Activated naive CD4-positive, alpha-beta T cell treated with anti-CD3 and anti-CD28 coated beads, Interleukin-2, amount 10 ng/mL, durations not matched to agents 7 days and 5 days (primary cell): ENCODE data around the gene HSPBAP1.

ENCODE experiments used
- CTCF ChIA-PET: fragments of 350-600 bp; sonication (Branson Sonifier 250); formaldehyde crosslinking; loops from one replicate; lab custom pipeline; 2021; ENCODE audit warnings: antibody characterized with exemption; lab: Charles Lee
- DNase-seq: peaks from one replicate; pipeline ENCODE4 v3.0.0-alpha.2; 2020
- H3K27ac Mint-ChIP-seq: one replicate; pipeline ENCODE4 v1.8.0; 2021; ENCODE audit warnings: mild to moderate bottlenecking, moderate library complexity, mixed read lengths
- H3K27me3 Mint-ChIP-seq: one replicate; pipeline ENCODE4 v1.8.0; 2021; ENCODE audit warnings: mild to moderate bottlenecking, mixed read lengths
- H3K36me3 Mint-ChIP-seq: one replicate; pipeline ENCODE4 v1.8.0; 2021; ENCODE audit warnings: mixed read lengths
- H3K4me1 Mint-ChIP-seq: one replicate; pipeline ENCODE4 v1.8.0; 2021; ENCODE audit warnings: mixed read lengths
- H3K4me3 Mint-ChIP-seq: one replicate; pipeline ENCODE4 v1.8.0; 2021; ENCODE audit warnings: mild to moderate bottlenecking, moderate library complexity, mixed read lengths
- H3K9me3 Mint-ChIP-seq: one replicate; pipeline ENCODE4 v1.8.0; 2021; ENCODE audit warnings: mixed read lengths

The HSPBAP1 gene

GRCh38 chr3:122700193-122700592 lies 93.4 kb downstream of the HSPBAP1 start:
- CTCF ChIA-PET = interaction anchor here (1.0 to 1.8 kb wide), 3 partner anchors 12 to 21 kb away, joined by 3 to 6 read pairs (median 3); no protein-coding TSS in a partner anchor
- no peak for DNase-seq
- peaks cover 12% of the 10 kb centered on the region for H3K4me1 Mint-ChIP-seq
- H3K9me3 Mint-ChIP-seq = no peaks in the 10 kb centered on the region
- H3K4me3 Mint-ChIP-seq = no peak overlapping the region
- H3K36me3 Mint-ChIP-seq = peaks cover 78% of the 10 kb centered on the region
- no peaks in the 10 kb centered on the region for H3K27me3 Mint-ChIP-seq
- no peak overlapping the region for H3K27ac Mint-ChIP-seq

DNA sequence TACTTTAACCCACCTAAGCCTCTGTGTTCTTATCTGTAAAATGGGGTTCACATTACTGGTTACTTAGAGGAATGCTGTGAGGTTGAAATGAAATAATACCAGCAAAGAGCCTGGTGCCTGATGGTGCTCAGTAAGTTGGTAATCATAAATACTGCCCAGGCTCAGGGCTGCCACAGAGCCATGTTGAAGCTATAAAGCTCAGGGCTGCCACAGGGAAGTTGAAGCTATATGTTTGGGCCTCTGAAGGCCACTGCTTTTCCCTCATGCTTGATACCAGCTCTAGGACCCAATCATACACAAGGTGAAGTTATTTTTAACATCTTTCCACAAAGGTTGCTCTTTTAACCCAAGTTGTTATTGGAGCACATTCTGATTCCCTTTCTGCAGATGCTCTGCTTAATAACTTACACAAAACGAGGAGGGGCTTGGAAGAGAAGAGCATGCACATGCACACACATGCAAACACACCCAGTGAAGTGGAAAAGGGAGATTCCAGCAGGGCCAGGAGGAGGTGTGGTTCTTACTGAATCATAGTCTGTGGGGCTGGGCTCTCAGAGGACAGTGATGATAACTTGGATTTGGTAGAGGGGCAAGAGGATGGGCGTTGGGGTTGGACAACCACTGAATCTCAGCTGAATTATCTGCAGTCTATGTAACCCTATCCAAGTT lies 95.5 kb downstream of the HSPBAP1 start:
- Mint-ChIP-seq H3K9me3 (no peaks in the 10 kb centered on the region), H3K27ac (no peak overlapping the region), H3K36me3 (peaks cover 75% of the 10 kb centered on the region), H3K4me1 (peaks cover 13% of the 10 kb centered on the region), H3K4me3 (no peak overlapping the region), H3K27me3 (no peaks in the 10 kb centered on the region)
- CTCF ChIA-PET = interaction anchor here (0.5 kb wide), 1 partner anchor 1151 kb away, joined by 3 read pairs; no protein-coding TSS in a partner anchor
- no peak for DNase-seq

DNA sequence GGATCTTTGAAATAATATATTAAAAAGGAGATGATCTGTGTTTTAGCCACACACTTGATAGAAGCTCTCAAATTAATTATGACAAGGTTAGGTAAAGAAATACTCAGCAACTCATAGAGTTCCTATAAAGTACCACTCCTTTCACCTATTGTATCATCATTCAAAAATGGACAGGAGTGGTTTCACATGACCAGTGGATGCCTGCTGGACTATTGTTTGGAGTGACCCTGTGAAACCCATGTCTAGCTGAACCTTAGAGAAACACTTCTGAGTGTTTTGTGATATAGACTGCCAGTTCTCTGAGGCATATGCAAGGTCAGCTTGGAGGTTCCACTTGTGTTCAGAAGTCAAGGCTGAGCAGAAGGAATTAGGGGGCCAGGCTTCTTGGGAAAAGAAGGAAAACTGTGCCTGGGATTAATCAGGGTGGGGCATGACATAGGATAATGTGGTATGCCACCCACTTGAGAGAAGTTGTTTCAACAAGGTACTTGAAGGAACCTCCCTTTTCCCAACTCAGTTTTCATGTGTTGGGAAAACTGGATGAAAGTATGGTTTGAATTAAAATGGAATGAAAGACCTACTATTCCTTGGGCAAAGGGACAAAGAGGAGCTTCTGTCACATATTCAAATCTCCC lies 97.6 kb downstream of the HSPBAP1 start:
- Mint-ChIP-seq H3K27me3 (no peaks in the 10 kb centered on the region), H3K27ac (no peak overlapping the region), H3K36me3 (peaks cover 81% of the 10 kb centered on the region), H3K9me3 (no peaks in the 10 kb centered on the region), H3K4me3 (no peak overlapping the region), H3K4me1 (peaks cover 8% of the 10 kb centered on the region)
- CTCF ChIA-PET = interaction anchor here (1.0 to 1.6 kb wide), 4 partner anchors 20 to 592 kb away, joined by 3 to 5 read pairs (median 3); no protein-coding TSS in a partner anchor
- DNase-seq = no peak

DNA sequence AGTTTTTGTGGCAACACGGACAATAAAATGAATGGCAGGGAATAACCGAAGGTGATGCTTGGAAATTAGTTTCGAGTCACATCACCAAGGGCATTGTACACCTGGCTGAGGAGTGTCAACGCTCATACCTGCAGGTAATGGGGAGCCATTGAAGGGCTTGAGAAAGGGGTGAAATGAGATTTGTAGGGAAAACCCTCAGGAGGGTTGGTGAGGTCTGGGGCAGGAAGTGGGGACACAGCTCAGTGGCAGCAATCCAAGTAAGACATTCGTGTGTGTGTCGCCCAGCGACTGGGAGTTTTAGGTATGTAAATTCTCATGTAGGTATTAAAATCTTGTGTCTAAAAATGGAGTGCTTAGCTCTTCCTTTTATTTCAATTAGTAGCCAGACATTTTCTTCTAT lies 98.7 kb downstream of the HSPBAP1 start:
- no peak overlapping the region for H3K4me3 Mint-ChIP-seq
- CTCF ChIA-PET = interaction anchor here (1.2 kb wide), 1 partner anchor 591 kb away, joined by 3 read pairs; no protein-coding TSS in a partner anchor
- H3K27ac Mint-ChIP-seq = no peak overlapping the region
- H3K4me1 Mint-ChIP-seq = peaks cover 9% of the 10 kb centered on the region
- no peaks in the 10 kb centered on the region for H3K27me3 Mint-ChIP-seq
- DNase-seq = no peak
- H3K36me3 Mint-ChIP-seq = peaks cover 75% of the 10 kb centered on the region
- H3K9me3 Mint-ChIP-seq = no peaks in the 10 kb centered on the region

DNA sequence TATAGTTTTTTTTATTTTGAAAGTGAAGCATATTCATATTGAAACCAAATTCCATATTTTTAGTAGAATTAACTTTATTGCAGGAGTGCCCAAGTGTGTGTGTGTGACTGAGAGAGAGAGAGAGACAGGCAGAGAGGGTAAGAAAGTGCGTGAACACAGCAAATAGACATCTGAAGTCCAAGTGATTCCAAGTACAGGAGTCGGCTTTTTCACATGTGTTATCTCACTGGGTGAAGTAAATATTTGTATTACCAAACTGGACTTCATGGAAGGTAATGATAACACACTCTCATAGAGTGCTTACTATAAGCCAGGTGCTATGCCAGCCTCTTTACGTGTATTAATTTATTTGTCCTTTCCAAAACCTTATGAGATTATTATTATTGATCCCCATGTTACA lies 101.0 kb downstream of the HSPBAP1 start:
- H3K27me3 Mint-ChIP-seq = no peaks in the 10 kb centered on the region
- H3K27ac Mint-ChIP-seq = no peak overlapping the region
- CTCF ChIA-PET = no interaction called here
- DNase-seq = no peak
- H3K9me3 Mint-ChIP-seq = no peaks in the 10 kb centered on the region
- H3K4me3 Mint-ChIP-seq = no peak overlapping the region
- H3K36me3 Mint-ChIP-seq = peaks cover 55% of the 10 kb centered on the region
- H3K4me1 Mint-ChIP-seq = peaks cover 20% of the 10 kb centered on the region

GRCh38 chr3:122691195-122691594 lies 102.4 kb downstream of the HSPBAP1 start:
- H3K27ac Mint-ChIP-seq = no peak overlapping the region
- CTCF ChIA-PET = no interaction called here
- peaks cover 46% of the 10 kb centered on the region for H3K36me3 Mint-ChIP-seq

DNA sequence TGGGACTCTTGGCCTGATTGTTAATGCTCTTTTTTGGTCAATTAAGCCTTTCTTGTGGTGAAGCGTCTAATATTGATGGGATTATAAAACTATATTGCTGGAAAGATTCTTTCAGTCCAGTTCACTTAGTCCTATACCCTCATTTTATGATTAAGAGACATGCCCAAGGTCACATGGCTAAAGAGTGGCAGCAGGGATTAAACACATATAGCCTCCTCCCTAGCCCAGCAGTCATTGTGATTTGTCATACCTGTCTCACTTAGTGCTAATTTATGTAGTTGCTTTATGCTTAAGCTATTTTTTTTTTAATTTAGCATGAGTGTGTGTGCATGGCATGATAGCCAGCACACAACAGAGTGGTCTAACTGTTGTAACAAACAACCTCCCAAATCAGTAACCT lies 103.5 kb downstream of the HSPBAP1 start:
- CTCF ChIA-PET = no interaction called here
- no peaks in the 10 kb centered on the region for H3K9me3 Mint-ChIP-seq
- H3K4me3 Mint-ChIP-seq = no peak overlapping the region
- H3K27ac Mint-ChIP-seq = no peak overlapping the region
- no peak for DNase-seq
- peaks cover 45% of the 10 kb centered on the region for H3K36me3 Mint-ChIP-seq
- no peaks in the 10 kb centered on the region for H3K27me3 Mint-ChIP-seq
- peaks cover 32% of the 10 kb centered on the region for H3K4me1 Mint-ChIP-seq

More at GRCh38 chr3:122691195-122691594, 102.4 kb downstream of the HSPBAP1 start:
- H3K4me3 Mint-ChIP-seq = no peak overlapping the region
- no peak for DNase-seq
- H3K4me1 Mint-ChIP-seq = peaks cover 31% of the 10 kb centered on the region
- H3K27me3 Mint-ChIP-seq = no peaks in the 10 kb centered on the region
- no peaks in the 10 kb centered on the region for H3K9me3 Mint-ChIP-seq
